ENCODE measurements around the gene DCTN1. TPM values are rescaled to one million over a fixed set of nuclear protein-coding genes. Genes with fewer than 3 reads are reported as not detected.
"Not testable (repeated sequence)": the region's sequence is repeated elsewhere in the genome, so short reads cannot be mapped to it uniquely, and the experiment has no call there.

The DCTN1 gene
- total RNA-seq, 3 donors from 2014 or later = 92.2 to 125 (median 103) TPM

DNA sequence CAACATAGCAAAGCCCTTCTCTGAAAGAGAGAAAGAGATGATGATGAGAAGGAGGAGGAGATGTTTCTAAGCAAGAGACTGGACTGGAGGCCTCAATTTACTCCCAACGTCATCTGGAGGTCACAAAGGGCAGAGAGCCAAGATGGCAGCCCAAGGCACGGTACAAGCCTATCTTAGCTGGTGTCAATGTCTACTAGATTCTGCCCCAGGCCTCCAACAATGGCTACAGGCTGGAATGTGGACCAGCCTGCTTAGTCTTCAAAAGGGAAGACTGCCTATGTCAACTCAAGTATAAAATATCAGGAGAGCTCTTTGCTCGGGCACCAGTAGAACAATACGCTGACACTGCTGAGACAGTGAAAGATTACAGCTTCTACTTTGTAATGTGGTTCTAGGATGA, 30.2 kb downstream of the DCTN1 start:
- no peak overlapping the region for H3K27ac ChIP-seq
- H3K36me3 ChIP-seq = no peaks in the 10 kb centered on the region
- H3K4me3 ChIP-seq = no peak overlapping the region
- no peaks in the 10 kb centered on the region for H3K9me3 ChIP-seq
- intact Hi-C loops (cut with DNase I; ENCODE audit: low total_unique reads) = loop anchor here (10.0 kb wide), 1 partner anchor 545 kb away; no protein-coding TSS in a partner anchor
- no peak for TF ChIP-seq POLR2AphosphoS5 (IDR thresholded peaks at IDR 0.05)
- no peak for TF ChIP-seq POLR2A (IDR thresholded peaks at IDR 0.05)
- TF ChIP-seq, protein P1, sequence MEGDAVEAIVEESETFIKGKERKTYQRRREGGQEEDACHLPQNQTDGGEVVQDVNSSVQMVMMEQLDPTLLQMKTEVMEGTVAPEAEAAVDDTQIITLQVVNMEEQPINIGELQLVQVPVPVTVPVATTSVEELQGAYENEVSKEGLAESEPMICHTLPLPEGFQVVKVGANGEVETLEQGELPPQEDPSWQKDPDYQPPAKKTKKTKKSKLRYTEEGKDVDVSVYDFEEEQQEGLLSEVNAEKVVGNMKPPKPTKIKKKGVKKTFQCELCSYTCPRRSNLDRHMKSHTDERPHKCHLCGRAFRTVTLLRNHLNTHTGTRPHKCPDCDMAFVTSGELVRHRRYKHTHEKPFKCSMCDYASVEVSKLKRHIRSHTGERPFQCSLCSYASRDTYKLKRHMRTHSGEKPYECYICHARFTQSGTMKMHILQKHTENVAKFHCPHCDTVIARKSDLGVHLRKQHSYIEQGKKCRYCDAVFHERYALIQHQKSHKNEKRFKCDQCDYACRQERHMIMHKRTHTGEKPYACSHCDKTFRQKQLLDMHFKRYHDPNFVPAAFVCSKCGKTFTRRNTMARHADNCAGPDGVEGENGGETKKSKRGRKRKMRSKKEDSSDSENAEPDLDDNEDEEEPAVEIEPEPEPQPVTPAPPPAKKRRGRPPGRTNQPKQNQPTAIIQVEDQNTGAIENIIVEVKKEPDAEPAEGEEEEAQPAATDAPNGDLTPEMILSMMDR (IDR thresholded peaks at IDR 0.05) = no peak
- H3K27me3 ChIP-seq = no peaks in the 10 kb centered on the region
- no peak for DNase-seq (ENCODE audit: low spot score in 2 of 2)
- no peaks in the 10 kb centered on the region for H3K4me1 ChIP-seq

DNA sequence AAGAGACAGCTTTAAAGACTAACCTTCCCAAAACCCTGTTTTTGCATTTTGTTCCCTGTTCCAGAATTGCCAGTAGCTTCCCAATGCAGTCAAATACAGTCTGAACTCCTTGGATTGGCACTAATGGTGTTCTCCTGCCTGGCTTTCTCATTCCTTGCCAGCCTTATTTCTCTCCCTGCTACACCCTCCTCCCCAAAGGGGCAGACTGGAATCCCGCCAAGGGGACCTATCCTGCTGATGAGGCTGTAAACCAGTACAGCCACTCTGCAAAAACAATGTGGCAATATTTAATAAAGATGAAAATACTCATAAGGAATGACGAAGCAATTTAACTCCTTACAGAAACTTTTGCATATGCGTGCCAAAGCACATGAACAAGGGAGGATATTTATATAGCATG, 32.4 kb downstream of the DCTN1 start:
- DNase-seq (ENCODE audit: low spot score in 2 of 2) = no peak
- H3K27ac ChIP-seq = peak overlapping the region in 1 of 2 donors; percentile 48
- no peaks in the 10 kb centered on the region for H3K4me1 ChIP-seq
- no peaks in the 10 kb centered on the region for H3K27me3 ChIP-seq
- no peak overlapping the region for H3K4me3 ChIP-seq
- H3K36me3 ChIP-seq = no peaks in the 10 kb centered on the region
- H3K9me3 ChIP-seq = no peaks in the 10 kb centered on the region
- intact Hi-C loops (cut with DNase I; ENCODE audit: low total_unique reads) = loop anchor here (10.0 kb wide), 1 partner anchor 547 kb away; no protein-coding TSS in a partner anchor
- TF ChIP-seq, protein P1 (IDR thresholded peaks at IDR 0.05) = no peak
- TF ChIP-seq POLR2AphosphoS5 (IDR thresholded peaks at IDR 0.05) = no peak
- no peak for TF ChIP-seq POLR2A (IDR thresholded peaks at IDR 0.05)

DNA sequence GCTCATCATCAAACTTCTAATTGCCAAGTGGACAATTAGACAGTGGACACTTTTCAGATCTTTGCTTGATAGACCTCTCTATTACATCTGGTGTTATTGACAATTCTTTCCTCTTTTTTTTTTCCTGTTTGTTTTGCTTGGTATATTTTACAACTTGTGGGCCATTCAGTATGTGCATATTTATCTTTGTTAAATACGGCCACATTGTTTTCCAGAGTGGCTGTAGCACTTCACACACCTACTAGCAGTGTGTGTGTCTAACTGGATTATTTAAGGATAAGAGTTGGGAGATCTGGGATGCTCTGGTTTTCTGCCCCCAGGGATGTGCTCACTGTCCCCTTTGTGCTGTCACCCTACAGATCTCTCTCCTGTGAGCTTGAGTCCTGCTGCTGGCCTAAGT, 32.8 kb downstream of the DCTN1 start:
- no peak for DNase-seq (ENCODE audit: low spot score in 2 of 2)

DNA sequence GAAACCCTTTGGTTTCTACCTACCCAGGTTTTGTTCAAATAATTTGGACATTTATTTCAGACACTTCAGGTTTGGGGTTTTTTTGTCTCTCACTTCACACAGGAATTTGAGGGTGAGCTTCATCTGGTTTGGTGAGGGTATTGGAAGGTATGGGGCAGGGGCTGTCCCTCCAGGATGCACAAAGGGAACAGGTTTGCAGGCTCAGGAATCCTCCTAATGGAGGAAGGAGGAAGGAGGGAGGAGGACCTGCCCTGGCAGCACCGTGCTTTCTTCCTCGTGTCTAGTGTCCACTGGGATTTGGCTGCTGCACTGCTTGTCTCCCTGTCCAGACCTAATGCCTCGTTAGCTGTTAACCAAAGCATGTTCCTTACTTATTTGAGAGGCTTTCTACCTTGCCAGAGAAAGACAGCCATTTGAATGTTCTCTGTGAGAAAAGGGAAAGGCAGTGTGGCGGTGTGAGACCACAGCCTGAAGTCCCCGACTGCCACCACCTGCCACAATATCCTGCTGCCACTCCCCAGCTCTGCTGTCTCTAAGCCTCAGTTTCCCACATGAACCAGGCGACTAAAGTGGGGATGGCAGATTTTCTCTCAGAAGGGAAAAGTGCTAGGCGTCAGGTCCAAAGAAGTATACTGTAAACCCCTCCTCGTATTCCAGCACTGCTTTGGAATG, 34.7 kb downstream of the DCTN1 start:
- Histone ChIP-seq H3K4me3 (no peak overlapping the region), H3K4me1 (no peaks in the 10 kb centered on the region), H3K27ac (no peak overlapping the region), H3K9me3 (no peaks in the 10 kb centered on the region), H3K36me3 (no peaks in the 10 kb centered on the region), H3K27me3 (no peaks in the 10 kb centered on the region)
- intact Hi-C loops (cut with DNase I; ENCODE audit: low total_unique reads) = loop anchor here (10.0 kb wide), 1 partner anchor 549 kb away; no protein-coding TSS in a partner anchor
- DNase-seq (ENCODE audit: low spot score in 2 of 2) = no peak
- TF ChIP-seq POLR2A (IDR thresholded peaks at IDR 0.05) (no peak), POLR2AphosphoS5 (IDR thresholded peaks at IDR 0.05) (no peak)
- TF ChIP-seq, protein P1 (IDR thresholded peaks at IDR 0.05) = no peak

More for the DNA sequence above, 32.8 kb downstream of the DCTN1 start:
- Histone ChIP-seq H3K4me1 (no peaks in the 10 kb centered on the region), H3K27me3 (no peaks in the 10 kb centered on the region), H3K9me3 (no peaks in the 10 kb centered on the region), H3K36me3 (no peaks in the 10 kb centered on the region), H3K27ac (peak overlapping the region in 1 of 2 donors; percentile 48), H3K4me3 (no peak overlapping the region)
- TF ChIP-seq POLR2AphosphoS5 (IDR thresholded peaks at IDR 0.05) (no peak), POLR2A (IDR thresholded peaks at IDR 0.05) (no peak)
- TF ChIP-seq, protein P1 (IDR thresholded peaks at IDR 0.05) = no peak
- intact Hi-C loops (cut with DNase I; ENCODE audit: low total_unique reads) = loop anchor here (10.0 kb wide), 1 partner anchor 547 kb away; no protein-coding TSS in a partner anchor

DNA sequence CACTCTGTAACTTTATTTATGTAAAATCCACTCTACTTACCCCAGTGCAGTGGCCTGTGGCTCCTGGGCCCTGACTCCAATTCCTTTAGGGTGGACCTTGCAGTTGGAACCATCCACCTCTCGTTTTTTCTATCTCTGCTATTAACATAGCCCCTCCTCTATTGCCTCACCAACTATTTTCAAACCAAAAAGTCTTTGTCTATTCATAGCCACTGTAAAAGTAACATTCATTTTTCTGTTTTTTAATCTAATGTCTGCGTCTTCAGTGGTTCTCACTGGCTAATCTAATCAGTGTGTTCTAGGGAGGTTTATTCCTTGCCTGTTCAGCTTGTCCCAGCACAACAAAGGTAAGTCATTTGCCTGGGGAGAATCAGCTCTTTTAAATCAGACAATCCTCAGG, 36.8 kb downstream of the DCTN1 start, which contains the start of gene SLC4A5:
Gene SLC4A5, minus strand, starts transcription at position 101 of the 400 bp plus-strand sequence. CDS start 28,393 bp downstream, outside the sequence.
- TF ChIP-seq POLR2AphosphoS5 (IDR thresholded peaks at IDR 0.05) (no peak), POLR2A (IDR thresholded peaks at IDR 0.05) (no peak)
- TF ChIP-seq, protein P1 (IDR thresholded peaks at IDR 0.05) = no peak
- Histone ChIP-seq H3K4me3 (no peak within 1 kb of the TSS), H3K27ac (no peak within 1 kb of the TSS), H3K9me3 (no peaks in the 10 kb centered on the region), H3K36me3 (no peaks in the 10 kb centered on the region), H3K4me1 (no peaks in the 10 kb centered on the region), H3K27me3 (no peaks in the 10 kb centered on the region)
- no peak for DNase-seq (ENCODE audit: low spot score in 2 of 2)
- intact Hi-C loops (cut with DNase I; ENCODE audit: low total_unique reads) = loop anchor here (10.0 kb wide), 1 partner anchor 551 kb away; no protein-coding TSS in a partner anchor

DNA sequence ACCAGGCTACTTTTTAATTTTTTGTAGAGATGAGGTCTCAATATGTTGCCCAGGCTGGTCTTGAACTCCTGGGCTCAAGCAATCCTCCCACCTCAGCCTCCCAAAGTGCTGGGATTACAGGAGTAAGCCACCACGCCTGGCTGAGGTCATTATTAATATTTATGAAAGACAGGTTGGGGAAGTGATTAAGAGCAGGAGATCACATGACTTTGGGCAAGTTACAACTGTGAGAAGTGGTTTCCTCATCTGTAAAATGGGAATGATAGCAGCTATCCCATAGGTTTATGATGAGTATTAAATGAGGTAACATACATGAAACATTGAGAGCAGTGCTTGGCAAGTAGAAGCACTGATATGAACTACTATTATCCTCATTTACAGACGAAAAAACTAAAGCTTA, 43.9 kb downstream of the DCTN1 start:
- DNase-seq (ENCODE audit: low spot score in 2 of 2); H3K4me3 ChIP-seq; H3K27ac ChIP-seq; H3K36me3 ChIP-seq; H3K9me3 ChIP-seq; H3K4me1 ChIP-seq; H3K27me3 ChIP-seq; intact Hi-C loops (cut with DNase I; ENCODE audit: low total_unique reads): not testable (repeated sequence)

All from breast epithelium (tissue), 4 donors.